Erythroblast (primary cell): ENCODE results near the gene CD276.

Experiments
- GATA1 ChIP-seq: IDR thresholded peaks from 2 replicates; pipeline ENCODE4 v1.6.1; 2011; ENCODE audit warnings: low read depth, mild to moderate bottlenecking, control low read depth, low read length, moderate library complexity
- POLR2A ChIP-seq: IDR thresholded peaks from 2 replicates; pipeline ENCODE4 v1.6.1; 2011; ENCODE audit warnings: mild to moderate bottlenecking, low read length

DNA sequence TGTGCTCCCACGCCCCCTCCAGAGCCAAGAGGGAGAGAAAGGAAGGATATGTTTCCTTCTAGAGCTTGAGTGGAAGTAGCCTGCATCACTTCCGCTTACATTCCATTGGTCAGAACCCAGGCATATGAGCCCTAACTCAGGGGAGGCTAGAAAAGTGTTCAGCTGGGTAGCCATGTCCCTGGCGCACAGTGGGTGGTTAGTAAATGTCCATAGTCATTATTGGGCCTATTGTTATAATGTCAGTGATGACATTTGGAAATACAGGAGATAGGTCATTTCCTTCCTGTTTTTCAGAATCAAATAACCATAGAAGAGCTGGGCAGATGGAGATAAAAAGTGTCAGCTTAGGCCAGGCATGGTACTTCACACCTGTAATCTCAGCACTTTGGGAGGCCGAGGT lies 27.3 kb downstream of the CD276 start:
- TF ChIP-seq POLR2A, result no peak
- TF ChIP-seq GATA1, result no peak
